C4-2B (cell line): ENCODE results near the gene LIN7B.

ENCODE experiments used
- H3K27ac ChIP-seq: fragments of 450-650 bp; 2 replicates; pipeline ENCODE4 v1.5.1; 2017
- ZFX ChIP-seq: fragments of 450-650 bp; IDR thresholded peaks from 2 replicates; pipeline ENCODE4 v1.6.1; 2017
- TF ChIP-seq, protein P1 (sequence below): fragments of 450-650 bp; conservative IDR thresholded peaks from 2 replicates; pipeline ENCODE4 v1.5.1; 2017; ENCODE audit warnings: mild to moderate bottlenecking

LIN7B gene

GRCh38 chr19:49085020-49085867, 28.9 kb upstream of the LIN7B start, which contains the start of gene SNRNP70:
Gene SNRNP70 (plus strand): TSS chr19:49085451. CDS start chr19:49086415, 964 bp downstream.
- H3K27ac ChIP-seq = peak within 1 kb of the TSS; percentile 90
- TF ChIP-seq, protein P1, sequence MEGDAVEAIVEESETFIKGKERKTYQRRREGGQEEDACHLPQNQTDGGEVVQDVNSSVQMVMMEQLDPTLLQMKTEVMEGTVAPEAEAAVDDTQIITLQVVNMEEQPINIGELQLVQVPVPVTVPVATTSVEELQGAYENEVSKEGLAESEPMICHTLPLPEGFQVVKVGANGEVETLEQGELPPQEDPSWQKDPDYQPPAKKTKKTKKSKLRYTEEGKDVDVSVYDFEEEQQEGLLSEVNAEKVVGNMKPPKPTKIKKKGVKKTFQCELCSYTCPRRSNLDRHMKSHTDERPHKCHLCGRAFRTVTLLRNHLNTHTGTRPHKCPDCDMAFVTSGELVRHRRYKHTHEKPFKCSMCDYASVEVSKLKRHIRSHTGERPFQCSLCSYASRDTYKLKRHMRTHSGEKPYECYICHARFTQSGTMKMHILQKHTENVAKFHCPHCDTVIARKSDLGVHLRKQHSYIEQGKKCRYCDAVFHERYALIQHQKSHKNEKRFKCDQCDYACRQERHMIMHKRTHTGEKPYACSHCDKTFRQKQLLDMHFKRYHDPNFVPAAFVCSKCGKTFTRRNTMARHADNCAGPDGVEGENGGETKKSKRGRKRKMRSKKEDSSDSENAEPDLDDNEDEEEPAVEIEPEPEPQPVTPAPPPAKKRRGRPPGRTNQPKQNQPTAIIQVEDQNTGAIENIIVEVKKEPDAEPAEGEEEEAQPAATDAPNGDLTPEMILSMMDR = no peak
- peak; percentile 80 for TF ChIP-seq ZFX

- H3K27ac ChIP-seq = peak overlapping the region; percentile 90
- TF ChIP-seq, protein P1 = no peak
- no peak for TF ChIP-seq ZFX
Observed at GRCh38 chr19:49085868-49086232, 28.3 kb upstream of the LIN7B start.

DNA sequence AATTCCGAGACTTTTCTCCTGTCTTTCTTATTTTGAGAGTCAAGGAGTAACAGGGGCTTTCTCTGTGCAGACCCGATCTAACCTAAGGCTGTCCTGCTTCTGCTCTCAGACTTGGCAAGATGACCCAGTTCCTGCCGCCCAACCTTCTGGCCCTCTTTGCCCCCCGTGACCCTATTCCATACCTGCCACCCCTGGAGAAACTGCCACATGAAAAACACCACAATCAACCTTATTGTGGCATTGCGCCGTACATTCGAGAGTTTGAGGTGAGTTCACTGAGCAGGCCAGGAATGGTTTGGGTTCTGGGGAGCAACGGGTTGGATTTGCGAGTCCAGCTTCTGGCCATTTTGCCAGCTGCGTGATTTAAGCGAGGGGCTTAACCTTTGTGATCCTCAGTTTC, 27.9 kb upstream of the LIN7B start:
- TF ChIP-seq ZFX = no peak
- TF ChIP-seq, protein P1 = no peak
- H3K27ac ChIP-seq = peak overlapping the region; percentile 90

- no peak for TF ChIP-seq ZFX
- TF ChIP-seq, protein P1 = no peak
- H3K27ac ChIP-seq = no peak overlapping the region
Observed at GRCh38 chr19:49091391-49092038, 22.7 kb upstream of the LIN7B start.

DNA sequence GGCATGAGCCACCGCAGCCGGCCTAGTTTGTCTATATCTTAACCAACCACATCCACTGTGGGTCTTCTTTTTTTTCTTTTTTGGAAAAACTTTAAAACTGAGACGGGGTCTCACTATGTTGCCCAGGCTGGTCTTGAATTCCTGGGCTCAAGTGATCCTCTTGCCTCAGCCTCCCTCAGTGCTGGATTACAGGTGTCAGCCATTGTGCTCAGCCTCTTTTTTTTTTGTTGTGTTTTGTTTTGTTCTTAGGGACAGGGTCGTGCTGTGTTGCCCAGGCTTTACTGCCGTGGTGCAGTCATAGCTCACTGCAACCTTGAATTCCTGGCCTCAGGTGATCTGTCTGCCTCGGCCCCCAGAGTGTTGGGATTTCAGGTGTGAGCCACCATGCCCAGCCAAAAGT, 21.5 kb upstream of the LIN7B start:
- H3K27ac ChIP-seq = no peak overlapping the region
- TF ChIP-seq, protein P1 = no peak
- no peak for TF ChIP-seq ZFX

DNA sequence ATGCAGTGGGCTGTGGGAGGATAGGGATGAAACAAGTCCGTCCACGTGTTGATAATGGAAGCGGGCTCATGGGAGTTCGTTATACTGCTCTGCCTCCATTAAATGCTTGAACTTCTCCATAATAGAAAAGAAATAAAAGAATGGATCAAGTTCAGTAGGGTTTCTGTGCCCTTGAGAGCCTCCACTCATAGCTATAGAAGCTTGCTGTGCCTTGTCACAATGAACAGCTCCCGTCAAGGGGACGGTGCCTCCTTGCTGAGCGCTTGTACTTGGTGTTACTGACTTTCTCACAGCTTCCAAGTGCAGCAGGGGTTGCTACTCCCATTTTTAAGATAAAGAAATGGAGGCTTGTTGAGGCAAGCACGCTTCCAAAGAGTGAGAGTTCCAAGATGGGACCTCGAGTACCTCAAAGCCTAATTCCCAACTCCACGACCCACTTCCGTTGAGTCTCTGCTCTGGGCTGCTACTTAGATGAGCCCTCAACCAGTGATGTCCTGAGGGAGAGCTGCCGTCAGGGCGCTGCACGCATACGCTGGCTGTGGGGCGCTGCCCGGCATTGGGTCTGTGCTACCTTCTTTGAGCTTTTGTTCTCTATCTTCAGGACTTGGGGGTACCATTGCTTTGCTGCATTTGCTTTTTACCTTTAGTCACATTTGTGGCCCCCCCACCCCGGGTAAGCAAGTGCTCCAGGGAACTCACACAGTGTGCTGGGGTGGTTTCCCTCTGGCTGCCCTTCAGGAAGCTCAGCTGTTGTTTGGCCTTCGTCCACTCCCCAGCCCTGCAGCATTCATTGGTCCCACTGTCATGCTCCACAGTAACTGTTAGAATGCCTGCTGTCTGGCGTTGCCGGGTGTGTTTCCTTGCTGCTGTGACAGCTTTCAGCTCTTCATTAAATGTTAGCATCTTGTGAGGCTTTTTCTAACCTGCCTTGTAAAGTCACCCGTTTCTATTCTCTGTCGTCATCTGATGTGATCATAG, 19.4 kb upstream of the LIN7B start:
- TF ChIP-seq, protein P1 = no peak
- TF ChIP-seq ZFX = no peak
- H3K27ac ChIP-seq = no peak overlapping the region
